ENCODE results near the gene RNF141.

Gene RNF141

GRCh38 chr11:10518123-10518522 is 22.9 kb downstream of the RNF141 start:
- TF ChIP-seq, protein P1, sequence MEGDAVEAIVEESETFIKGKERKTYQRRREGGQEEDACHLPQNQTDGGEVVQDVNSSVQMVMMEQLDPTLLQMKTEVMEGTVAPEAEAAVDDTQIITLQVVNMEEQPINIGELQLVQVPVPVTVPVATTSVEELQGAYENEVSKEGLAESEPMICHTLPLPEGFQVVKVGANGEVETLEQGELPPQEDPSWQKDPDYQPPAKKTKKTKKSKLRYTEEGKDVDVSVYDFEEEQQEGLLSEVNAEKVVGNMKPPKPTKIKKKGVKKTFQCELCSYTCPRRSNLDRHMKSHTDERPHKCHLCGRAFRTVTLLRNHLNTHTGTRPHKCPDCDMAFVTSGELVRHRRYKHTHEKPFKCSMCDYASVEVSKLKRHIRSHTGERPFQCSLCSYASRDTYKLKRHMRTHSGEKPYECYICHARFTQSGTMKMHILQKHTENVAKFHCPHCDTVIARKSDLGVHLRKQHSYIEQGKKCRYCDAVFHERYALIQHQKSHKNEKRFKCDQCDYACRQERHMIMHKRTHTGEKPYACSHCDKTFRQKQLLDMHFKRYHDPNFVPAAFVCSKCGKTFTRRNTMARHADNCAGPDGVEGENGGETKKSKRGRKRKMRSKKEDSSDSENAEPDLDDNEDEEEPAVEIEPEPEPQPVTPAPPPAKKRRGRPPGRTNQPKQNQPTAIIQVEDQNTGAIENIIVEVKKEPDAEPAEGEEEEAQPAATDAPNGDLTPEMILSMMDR (IDR thresholded peaks at IDR 0.05; ENCODE audit: low read length) = no peak
- TF ChIP-seq EZH2phosphoT487 (IDR thresholded peaks at IDR 0.05; ENCODE audit: low read length) (no peak), EZH2 (optimal IDR thresholded peaks at IDR 0.05; ENCODE audit: low read depth, low read length) (no peak)
- no peaks in the 10 kb centered on the region for H4K20me1 ChIP-seq (ENCODE audit: insufficient read depth, low read length)
- H3K4me2 ChIP-seq (ENCODE audit: low read depth, low read length) = no peak overlapping the region
- H3K27ac ChIP-seq (ENCODE audit: low read length) = no peak overlapping the region
- no peaks in the 10 kb centered on the region for H3K27me3 ChIP-seq (replicated peaks; ENCODE audit: insufficient read depth, low read length)
- H3F3A ChIP-seq (ENCODE audit: insufficient read depth, low read length) = no peaks in the 10 kb centered on the region
- H2AFZ ChIP-seq (ENCODE audit: low read length) = no peak overlapping the region
- H3K4me1 ChIP-seq (ENCODE audit: low read length) = peaks cover 13% of the 10 kb centered on the region
- H3K9me3 ChIP-seq (replicated peaks; ENCODE audit: insufficient read depth, low read length) = no peaks in the 10 kb centered on the region
- H3K9ac ChIP-seq (ENCODE audit: low read length) = no peak overlapping the region
- no peak for DNase-seq
- no peak overlapping the region for H3K4me3 ChIP-seq (ENCODE audit: low read length)
- H3K79me2 ChIP-seq (ENCODE audit: low read length) = no peaks in the 10 kb centered on the region
- H3K9me2 ChIP-seq (replicated peaks; ENCODE audit: insufficient read depth, low read length) = no peaks in the 10 kb centered on the region
- H3K36me3 ChIP-seq (replicated peaks; ENCODE audit: insufficient read depth, low read length) = no peaks in the 10 kb centered on the region

DNA sequence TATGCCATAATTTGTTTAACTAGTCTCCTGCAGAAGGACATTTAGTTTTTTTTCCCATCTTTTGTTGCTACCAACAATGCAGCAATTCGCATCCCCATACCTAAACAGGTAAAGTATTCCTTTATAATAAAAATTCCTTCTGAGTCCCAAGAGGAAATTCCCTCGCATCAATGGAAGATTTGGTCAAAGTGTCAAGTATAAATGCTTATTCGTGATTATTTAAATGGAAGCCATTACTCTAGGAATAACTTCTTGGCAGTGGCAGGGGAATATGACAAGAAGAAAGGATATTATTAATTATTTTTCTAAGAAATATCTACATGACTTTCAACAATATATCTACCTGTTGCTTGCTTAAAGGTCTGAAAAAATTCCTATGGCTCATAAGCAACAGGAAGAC is 25.6 kb downstream of the RNF141 start:
- DNase-seq = no peak
- 0 out of 2 replicates have a peak, but pooled peaks cover 4% of the 10 kb centered on the region for H3F3A ChIP-seq (ENCODE audit: insufficient read depth, low read length)
- H3K36me3 ChIP-seq (replicated peaks; ENCODE audit: insufficient read depth, low read length) = no peaks in the 10 kb centered on the region
- H3K4me1 ChIP-seq (ENCODE audit: low read length) = peaks cover 24% of the 10 kb centered on the region
- H3K9ac ChIP-seq (ENCODE audit: low read length) = no peak overlapping the region
- H3K9me2 ChIP-seq (replicated peaks; ENCODE audit: insufficient read depth, low read length) = no peaks in the 10 kb centered on the region
- H4K20me1 ChIP-seq (ENCODE audit: insufficient read depth, low read length) = no peaks in the 10 kb centered on the region
- H3K9me3 ChIP-seq (replicated peaks; ENCODE audit: insufficient read depth, low read length) = no peaks in the 10 kb centered on the region
- no peak overlapping the region for H3K27ac ChIP-seq (ENCODE audit: low read length)
- no peaks in the 10 kb centered on the region for H3K79me2 ChIP-seq (ENCODE audit: low read length)
- TF ChIP-seq, protein P1 (IDR thresholded peaks at IDR 0.05; ENCODE audit: low read length) = no peak
- TF ChIP-seq EZH2phosphoT487 (IDR thresholded peaks at IDR 0.05; ENCODE audit: low read length) = no peak
- no peak for TF ChIP-seq EZH2 (optimal IDR thresholded peaks at IDR 0.05; ENCODE audit: low read depth, low read length)
- H3K27me3 ChIP-seq (replicated peaks; ENCODE audit: insufficient read depth, low read length) = no peaks in the 10 kb centered on the region
- H2AFZ ChIP-seq (ENCODE audit: low read length) = no peak overlapping the region
- no peak overlapping the region for H3K4me3 ChIP-seq (ENCODE audit: low read length)
- no peak overlapping the region for H3K4me2 ChIP-seq (ENCODE audit: low read depth, low read length)

GRCh38 chr11:10514709-10515108 is 26.3 kb downstream of the RNF141 start:
- no peak overlapping the region for H3K4me3 ChIP-seq (ENCODE audit: low read length)
- peaks cover 24% of the 10 kb centered on the region for H3K4me1 ChIP-seq (ENCODE audit: low read length)
- no peak for DNase-seq
- H3K36me3 ChIP-seq (replicated peaks; ENCODE audit: insufficient read depth, low read length) = no peaks in the 10 kb centered on the region
- no peaks in the 10 kb centered on the region for H4K20me1 ChIP-seq (ENCODE audit: insufficient read depth, low read length)
- H3K27me3 ChIP-seq (replicated peaks; ENCODE audit: insufficient read depth, low read length) = no peaks in the 10 kb centered on the region
- H3K9me3 ChIP-seq (replicated peaks; ENCODE audit: insufficient read depth, low read length) = no peaks in the 10 kb centered on the region
- 0 out of 2 replicates have a peak, but pooled peaks cover 4% of the 10 kb centered on the region for H3F3A ChIP-seq (ENCODE audit: insufficient read depth, low read length)
- TF ChIP-seq, protein P1 (IDR thresholded peaks at IDR 0.05; ENCODE audit: low read length) = no peak
- TF ChIP-seq EZH2 (optimal IDR thresholded peaks at IDR 0.05; ENCODE audit: low read depth, low read length) = no peak
- no peak for TF ChIP-seq EZH2phosphoT487 (IDR thresholded peaks at IDR 0.05; ENCODE audit: low read length)
- H3K9me2 ChIP-seq (replicated peaks; ENCODE audit: insufficient read depth, low read length) = no peaks in the 10 kb centered on the region
- no peak overlapping the region for H3K27ac ChIP-seq (ENCODE audit: low read length)
- no peak overlapping the region for H3K9ac ChIP-seq (ENCODE audit: low read length)
- H3K4me2 ChIP-seq (ENCODE audit: low read depth, low read length) = no peak overlapping the region
- H2AFZ ChIP-seq (ENCODE audit: low read length) = no peak overlapping the region
- H3K79me2 ChIP-seq (ENCODE audit: low read length) = no peaks in the 10 kb centered on the region

Measured in MM.1S (cell line).